GM21737 (cell line): ENCODE results near the gene CEPT1.

Experiments
- ATAC-seq: cut with Tn5 transposase; IDR thresholded peaks from one replicate; pipeline ENCODE4 v1.9.1; 2021; ENCODE audit warnings: mild to moderate bottlenecking, moderate library complexity; ENCODE audit not compliant: unreplicated experiment

The CEPT1 gene

GRCh38 chr1:111145963-111146768 is 6.1 kb downstream of the CEPT1 start:
- ATAC-seq, result no peak

DNA sequence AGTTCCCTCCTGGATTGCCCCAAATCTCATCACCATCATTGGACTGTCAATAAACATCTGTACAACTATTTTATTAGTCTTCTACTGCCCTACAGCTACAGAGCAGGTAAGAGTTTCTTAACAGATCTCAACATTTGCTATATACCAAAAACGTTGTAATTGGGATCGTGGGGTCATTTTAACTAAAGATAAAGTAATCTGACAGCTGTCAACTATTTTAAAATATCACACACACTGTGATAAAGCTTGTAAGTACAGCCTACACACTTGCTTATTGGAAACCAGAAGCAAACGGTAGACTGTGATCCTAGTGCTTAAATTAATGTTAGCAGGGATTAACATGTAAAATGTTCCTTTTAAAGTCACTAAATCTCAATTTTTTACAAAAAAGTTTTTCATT is 7.9 kb downstream of the CEPT1 start:
- ATAC-seq, result no peak

DNA sequence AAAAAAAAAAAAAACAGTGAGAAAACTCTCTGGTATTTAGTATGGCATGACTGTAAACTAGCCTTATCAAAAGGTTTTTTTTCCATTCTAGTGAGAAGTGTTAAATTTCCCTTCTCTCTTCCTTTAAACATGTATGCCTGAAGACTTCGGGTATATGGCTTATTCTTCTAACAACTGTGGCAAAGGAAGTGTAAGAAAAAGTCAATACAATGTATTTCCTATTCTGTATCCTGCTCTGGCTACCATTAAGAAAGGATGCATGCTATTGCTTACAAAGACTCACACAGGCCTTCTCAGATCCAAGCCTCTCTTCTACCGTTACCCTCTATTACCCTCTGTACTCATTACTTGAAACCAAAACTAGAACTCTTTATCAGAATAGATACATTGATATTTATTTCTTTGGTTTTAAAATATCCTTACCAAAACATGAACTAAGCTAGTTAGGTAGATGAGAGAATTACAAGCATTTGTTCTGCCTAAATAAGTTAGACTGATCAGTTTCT is 8.4 kb downstream of the CEPT1 start:
- ATAC-seq, result peak; percentile 61

GRCh38 chr1:111151838-111152237 is 11.8 kb downstream of the CEPT1 start:
- ATAC-seq, result no peak

GRCh38 chr1:111154021-111154999 is 14.3 kb downstream of the CEPT1 start:
- no peak for ATAC-seq

DNA sequence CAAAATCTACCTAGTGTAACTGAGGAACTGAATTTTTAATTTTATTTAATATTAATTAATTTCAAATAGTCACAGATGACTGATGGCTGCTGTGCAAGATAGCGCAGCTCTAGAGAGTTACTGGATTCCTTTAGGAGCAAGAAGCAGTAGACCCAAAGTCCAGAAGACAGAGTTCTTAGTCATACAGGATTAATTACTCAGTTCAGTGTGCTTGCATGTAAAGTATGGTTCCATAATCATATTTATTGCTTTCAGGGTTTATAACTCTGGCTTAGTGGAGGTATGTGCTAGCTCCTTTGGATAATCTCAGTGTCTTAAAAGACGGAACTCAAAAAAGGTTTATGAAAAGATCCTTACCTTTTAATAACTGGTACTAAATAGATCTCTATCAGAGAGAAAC is 17.4 kb downstream of the CEPT1 start:
- ATAC-seq, result no peak

GRCh38 chr1:111161843-111162487 is 21.9 kb downstream of the CEPT1 start:
- no peak for ATAC-seq

DNA sequence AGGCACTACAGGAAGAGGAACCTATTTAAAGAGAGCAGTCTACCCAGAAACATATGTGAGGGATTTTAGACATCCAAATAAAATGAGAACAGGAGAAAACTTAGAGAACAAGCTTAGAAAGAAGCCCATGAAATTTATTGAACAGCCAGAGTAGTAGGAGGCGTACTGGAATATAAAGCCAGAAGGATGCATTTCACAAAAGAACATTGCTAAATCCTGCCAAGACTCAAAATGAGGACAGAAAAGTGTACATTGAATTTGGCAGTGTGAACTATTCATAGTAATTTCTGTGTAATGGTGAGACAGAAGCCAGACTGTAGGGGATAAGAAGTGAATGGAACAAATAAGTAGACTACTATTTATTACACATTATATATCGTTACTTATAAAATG is 22.5 kb downstream of the CEPT1 start:
- no peak for ATAC-seq

- no peak for ATAC-seq
Observed at GRCh38 chr1:111163363-111163762, 23.3 kb downstream of the CEPT1 start.

- no peak for ATAC-seq
Observed at GRCh38 chr1:111164151-111164550, 24.1 kb downstream of the CEPT1 start.

DNA sequence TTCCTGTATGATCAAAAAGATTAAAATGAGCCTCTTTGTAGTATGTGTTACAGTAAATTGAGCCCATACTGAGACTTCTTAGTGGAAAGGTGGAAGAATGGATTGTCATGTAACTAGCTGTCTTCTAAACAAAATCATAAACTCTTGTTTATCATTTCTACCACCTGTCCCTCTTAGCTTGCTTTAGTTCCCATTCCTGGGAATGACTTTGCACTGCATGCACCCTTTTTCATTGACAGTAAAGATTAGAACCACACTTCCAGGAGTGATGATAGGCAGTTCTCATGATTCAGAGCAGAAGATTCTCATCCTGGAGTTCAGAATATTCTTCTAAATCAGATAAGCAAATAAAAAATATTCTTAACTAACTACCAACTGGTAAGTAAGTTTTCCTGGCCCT is 32.4 kb downstream of the CEPT1 start:
- no peak for ATAC-seq

DNA sequence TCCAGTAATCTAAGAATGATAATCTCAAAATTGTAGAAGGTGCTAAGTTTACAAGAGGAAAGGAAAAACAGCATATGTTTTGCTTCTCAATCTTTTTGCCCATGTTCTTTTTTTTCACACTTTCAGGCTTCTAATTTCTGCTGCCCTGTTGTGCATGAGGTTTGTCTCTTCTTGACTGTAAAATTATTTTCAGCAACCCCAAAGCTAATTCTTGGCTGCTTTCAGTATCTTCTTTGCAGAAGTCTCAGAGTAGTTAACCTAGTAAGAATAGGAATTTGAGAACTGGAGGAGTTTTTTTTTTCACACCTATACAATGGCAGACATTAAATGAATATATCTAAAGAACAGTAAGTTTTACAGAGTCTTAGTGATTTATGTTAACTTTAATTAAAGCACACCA is 34.0 kb downstream of the CEPT1 start:
- no peak for ATAC-seq

GRCh38 chr1:111175349-111175748 is 35.3 kb downstream of the CEPT1 start:
- no peak for ATAC-seq

GRCh38 chr1:111176678-111177077 is 36.7 kb downstream of the CEPT1 start:
- no peak for ATAC-seq

DNA sequence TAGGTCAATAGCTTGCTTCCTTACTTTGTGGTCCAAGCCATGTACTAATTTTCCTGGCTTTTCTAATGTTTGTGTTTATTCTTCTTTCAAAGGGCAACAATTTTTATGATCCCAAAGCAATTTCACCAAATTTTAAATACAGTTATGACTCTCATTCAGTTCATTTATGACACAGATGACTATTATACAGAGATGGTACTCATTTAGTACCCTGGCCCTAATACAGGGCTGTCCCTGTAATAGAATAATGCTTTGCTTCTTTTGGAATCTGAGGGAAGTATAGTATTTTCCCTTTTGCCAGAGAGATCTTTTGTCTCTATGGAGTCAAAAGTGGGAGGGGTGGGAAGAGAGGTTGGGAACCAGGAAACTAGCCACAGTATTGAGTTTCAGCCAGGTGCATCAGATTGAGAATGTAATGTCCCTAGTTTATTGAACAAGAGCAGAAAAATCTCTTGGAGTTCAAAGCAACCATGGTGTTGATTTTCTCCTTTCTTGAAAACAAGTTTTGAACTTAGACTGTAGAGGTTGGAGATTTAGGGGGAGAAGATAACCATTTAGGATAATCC is 40.0 kb downstream of the CEPT1 start:
- no peak for ATAC-seq

- no peak for ATAC-seq
Observed at GRCh38 chr1:111182052-111182451, 42.0 kb downstream of the CEPT1 start.

GRCh38 chr1:111183308-111184069 is 43.5 kb downstream of the CEPT1 start:
- no peak for ATAC-seq

DNA sequence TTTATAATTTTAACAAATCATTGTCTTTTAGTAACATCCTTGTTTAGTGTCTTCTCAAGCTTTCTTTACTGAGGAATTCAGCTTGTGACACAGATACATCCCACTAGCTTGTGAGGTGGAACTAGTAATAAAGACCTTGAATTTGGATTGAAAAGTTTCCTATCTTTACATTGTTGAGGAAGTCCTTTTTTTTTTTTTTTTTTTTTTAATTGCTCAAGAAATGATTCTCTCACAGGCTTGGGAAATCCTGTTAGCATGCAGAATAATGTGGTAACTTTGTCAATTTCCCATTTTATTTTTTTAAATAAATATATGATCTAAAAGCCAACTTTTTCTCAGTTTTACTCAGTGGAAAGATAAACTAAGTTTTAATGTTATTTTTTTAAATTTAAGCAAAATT is 44.6 kb downstream of the CEPT1 start:
- no peak for ATAC-seq

GRCh38 chr1:111190931-111191451 is 51.0 kb downstream of the CEPT1 start:
- no peak for ATAC-seq

DNA sequence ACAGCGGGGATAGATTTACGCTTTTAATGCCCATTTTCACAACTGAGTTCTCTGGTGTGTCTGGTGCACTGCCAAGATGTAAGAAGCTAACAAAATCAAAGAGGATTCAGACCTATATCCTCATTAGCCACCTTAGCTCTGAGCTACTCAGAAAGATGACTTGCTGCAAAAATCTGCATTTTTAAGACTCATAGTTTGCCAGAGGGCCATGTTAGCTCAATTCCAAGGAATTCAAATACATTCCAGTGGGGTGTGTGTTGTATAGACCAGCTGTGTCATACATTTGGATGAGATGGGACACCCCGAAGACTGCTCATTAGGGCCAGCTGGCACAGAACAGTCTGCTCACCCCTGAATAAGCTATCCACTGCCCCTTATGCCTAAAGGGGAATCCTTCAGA is 51.5 kb downstream of the CEPT1 start:
- no peak for ATAC-seq
